GM10266 (cell line): ENCODE results near the gene ADAM12.

Experiments
- DNase-seq: peaks from one replicate; pipeline ENCODE4 v3.0.0; 2012; ENCODE audit errors: extremely low spot score
- CTCF ChIP-seq: IDR thresholded peaks from 2 replicates; pipeline ENCODE4 v1.5.1; 2012; ENCODE audit warnings: mild to moderate bottlenecking, low read depth; ENCODE audit not compliant: control insufficient read depth, insufficient read depth; ENCODE audit errors: missing control alignments

Gene ADAM12

DNA sequence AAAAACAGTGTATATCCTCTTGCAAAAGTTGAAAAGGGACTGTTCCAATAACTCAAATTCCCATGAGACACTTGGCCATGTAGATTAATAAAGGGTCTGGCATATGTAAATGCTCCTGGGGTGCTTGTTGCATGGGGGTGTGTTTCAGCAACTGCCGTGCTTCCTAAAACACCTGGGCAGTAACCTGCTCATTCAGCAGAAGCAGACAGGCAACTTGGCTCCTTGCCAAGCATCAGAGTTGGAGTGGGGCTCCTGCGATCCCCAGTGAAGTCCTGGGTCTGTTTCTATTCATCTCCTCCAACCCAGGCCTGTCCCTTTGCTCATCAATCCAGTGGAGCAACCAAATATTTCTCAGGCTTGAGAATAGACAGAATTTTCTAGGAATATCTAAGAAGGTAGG lies 42.2 kb upstream of the ADAM12 start:
- no peak for TF ChIP-seq CTCF
- no peak for DNase-seq

- no peak for DNase-seq
- no peak for TF ChIP-seq CTCF
These were observed 41.0 kb upstream of the ADAM12 start for GRCh38 chr10:126429275-126429674.

- TF ChIP-seq CTCF: no peak
- DNase-seq: no peak
These were observed 37.3 kb upstream of the ADAM12 start for GRCh38 chr10:126425489-126426065.

DNA sequence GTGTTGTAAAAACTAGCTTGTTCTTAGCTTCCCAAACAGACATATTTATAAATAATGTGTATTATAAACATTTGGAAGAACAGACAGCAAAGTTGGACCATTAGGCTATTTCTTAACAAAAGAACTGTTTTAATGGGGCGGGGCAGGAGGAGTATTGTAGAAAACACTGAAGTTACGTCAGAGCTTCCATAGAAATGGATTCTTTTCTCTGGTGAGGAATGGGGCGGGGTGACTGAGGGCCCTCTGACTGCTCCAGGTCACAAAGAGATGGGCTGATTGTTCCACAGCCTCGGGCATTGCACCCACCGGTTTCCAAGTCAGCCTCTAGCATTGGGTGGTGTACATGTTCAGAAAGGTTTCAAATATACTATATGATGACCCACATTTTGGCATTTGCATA lies 36.8 kb upstream of the ADAM12 start:
- no peak for DNase-seq
- no peak for TF ChIP-seq CTCF

- DNase-seq: no peak
- TF ChIP-seq CTCF: no peak
These were observed 35.6 kb upstream of the ADAM12 start for GRCh38 chr10:126423732-126424491.

DNA sequence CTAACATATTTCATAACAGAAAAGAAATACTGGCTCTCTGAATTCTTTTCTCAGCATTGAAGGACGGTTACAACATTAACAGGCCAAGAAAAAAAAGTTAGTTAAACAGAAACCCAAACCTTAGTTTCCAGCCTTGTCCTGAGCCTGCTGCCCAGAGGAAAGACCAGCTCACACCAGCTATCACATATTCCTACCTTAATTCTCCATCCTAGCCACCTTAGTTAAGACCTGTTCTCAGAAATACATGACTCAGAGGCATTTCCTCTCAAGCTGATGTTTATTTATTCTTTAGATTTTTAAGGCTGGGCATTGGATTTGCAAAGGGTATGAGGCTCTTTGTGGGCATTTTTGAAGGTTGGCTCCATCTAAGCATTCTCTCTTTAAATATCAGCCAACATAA lies 34.3 kb upstream of the ADAM12 start:
- no peak for TF ChIP-seq CTCF
- DNase-seq: no peak

DNA sequence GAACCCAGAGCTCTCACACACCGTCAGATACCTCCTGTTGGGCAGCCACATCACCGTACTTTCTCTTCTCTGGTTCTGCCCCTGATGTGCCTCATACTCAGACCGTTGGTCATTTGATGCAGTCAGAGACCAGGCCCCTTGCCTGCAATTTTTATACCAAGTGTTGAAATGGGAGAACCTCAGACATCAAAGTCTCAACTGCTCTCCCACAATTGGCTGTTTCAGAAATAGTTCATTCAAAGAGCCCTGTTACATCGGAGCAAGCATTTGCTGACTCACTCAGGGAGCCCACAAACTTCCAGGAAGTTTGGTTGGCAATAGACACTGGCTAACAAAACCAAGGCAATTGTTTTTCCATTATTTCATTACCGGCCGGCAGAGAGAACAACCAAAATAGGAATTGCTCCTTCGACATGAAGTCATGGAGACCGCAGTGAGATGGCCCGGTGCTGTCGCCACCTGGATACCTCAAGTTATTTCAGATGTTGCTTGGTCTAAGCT lies 33.5 kb upstream of the ADAM12 start:
- no peak for TF ChIP-seq CTCF
- DNase-seq: no peak
